Stimulated activated CD8-positive, alpha-beta memory T cell treated with anti-CD3 and anti-CD28 coated beads, Interleukin-4, amount 100 ng/mL, for 1 hour (primary cell): ENCODE results near the gene AMN.
"Not testable (repeated sequence)": the region's sequence is repeated elsewhere in the genome, so short reads cannot be mapped to it uniquely, and the experiment has no call there.

Experiments
- DNase-seq, 2 donors: peaks; one replicate each; pipeline ENCODE4 v3.0.0-alpha.2; 2020; ENCODE audit warnings: low read depth in 2 of 2, low spot score in 1 of 2

The AMN gene

GRCh38 chr14:102911991-102912761 lies 10.3 kb upstream of the AMN start:
- DNase-seq: no peak

- DNase-seq: no peak
These were observed 8.9 kb upstream of the AMN start for GRCh38 chr14:102913341-102914211.

GRCh38 chr14:102914474-102915291 lies 7.8 kb upstream of the AMN start:
- no peak for DNase-seq

GRCh38 chr14:102915292-102916110 lies 7.0 kb upstream of the AMN start:
- DNase-seq: no peak

- no peak for DNase-seq
These were observed 6.0 kb upstream of the AMN start for GRCh38 chr14:102916347-102917055.

GRCh38 chr14:102917056-102917385 lies 5.4 kb upstream of the AMN start:
- no peak for DNase-seq

GRCh38 chr14:102917469-102918211 lies 4.8 kb upstream of the AMN start:
- DNase-seq: peak; percentile 33 to 37

GRCh38 chr14:102918438-102918837 lies 4.0 kb upstream of the AMN start:
- DNase-seq: no peak

GRCh38 chr14:102920273-102920997 lies 2.0 kb upstream of the AMN start:
- DNase-seq: no peak

GRCh38 chr14:102920998-102921304 lies 1.5 kb upstream of the AMN start:
- DNase-seq: no peak

- no peak for DNase-seq
These were observed 900 bp downstream of the AMN start for GRCh38 chr14:102923201-102923924.

- no peak for DNase-seq
These were observed 1.5 kb downstream of the AMN start for GRCh38 chr14:102923925-102924486.

- DNase-seq: no peak
These were observed 2.4 kb downstream of the AMN start for GRCh38 chr14:102924632-102925588.

GRCh38 chr14:102925646-102926045 lies 3.2 kb downstream of the AMN start:
- no peak for DNase-seq

GRCh38 chr14:102926104-102926503 lies 3.6 kb downstream of the AMN start:
- DNase-seq: no peak

- DNase-seq: not testable (repeated sequence)
These were observed 4.4 kb downstream of the AMN start for GRCh38 chr14:102926840-102927239.

- DNase-seq: no peak
These were observed 4.9 kb downstream of the AMN start for GRCh38 chr14:102927346-102927877.
